WTC11 (cell line): Measurements from ENCODE around the gene MCUB. TPM values are rescaled to one million over a fixed set of nuclear protein-coding genes. Genes with fewer than 3 reads are reported as not detected.
A peak's percentile ranks its signal among the peaks of the same experiment; 100 is the strongest.

ENCODE experiments used
- ATAC-seq: fragments of 200-7000 bp; cut with Tn5 transposase; 2 replicates; pipeline ENCODE4 v1.10.0; 2021; ENCODE audit warnings: mild to moderate bottlenecking, moderate library complexity
- CTCF ChIA-PET: fragments of 300-600 bp; sonication (Branson Sonifier 250); formaldehyde crosslinking; loops from one replicate; lab custom pipeline; 2021; ENCODE audit warnings: antibody characterized with exemption; lab: Charles Lee
- POLR2A ChIA-PET: fragments of 350-600 bp; sonication (Branson Sonifier 250); formaldehyde crosslinking; loops from one replicate; lab custom pipeline; 2021; ENCODE audit warnings: antibody characterized with exemption; lab: Charles Lee
- DNase-seq: peaks from one replicate; pipeline ENCODE4 v3.0.0; 2021; ENCODE audit warnings: low spot score
- H3K27ac Mint-ChIP-seq: 2 replicates; pipeline ENCODE4 v1.8.0; 2021; ENCODE audit warnings: mixed read lengths
- H3K27me3 Mint-ChIP-seq: 2 replicates; pipeline ENCODE4 v1.8.0; 2021; ENCODE audit warnings: low read depth, mild to moderate bottlenecking, moderate library complexity, mixed read lengths
- H3K36me3 Mint-ChIP-seq: 2 replicates; pipeline ENCODE4 v1.8.0; 2021; ENCODE audit warnings: mixed read lengths
- H3K4me1 Mint-ChIP-seq: 2 replicates; pipeline ENCODE4 v1.8.0; 2022; ENCODE audit warnings: mixed read lengths
- H3K4me3 Mint-ChIP-seq: 2 replicates; pipeline ENCODE4 v1.8.0; 2021; ENCODE audit warnings: mild to moderate bottlenecking, moderate library complexity, mixed read lengths
- H3K9me3 Mint-ChIP-seq: 2 replicates; pipeline ENCODE4 v1.8.0; 2021; ENCODE audit warnings: mixed read lengths
- JAZF1 ChIP-seq: fragments of 250-450 bp; sonication (Bioruptor Pico); IDR thresholded peaks from 2 replicates; pipeline ENCODE4 v1.9.0; 2021; ENCODE audit warnings: moderate library complexity, mild to moderate bottlenecking, inconsistent platforms
- KAT7 ChIP-seq: sonication (generic); formaldehyde crosslinking; IDR thresholded peaks from 2 replicates; pipeline ENCODE4 v1.8.1; 2023; ENCODE audit warnings: missing genetic modification reagents, mild to moderate bottlenecking, borderline replicate concordance
- NR2C2 ChIP-seq: sonication (generic); formaldehyde crosslinking; IDR thresholded peaks from 2 replicates; pipeline ENCODE4 v1.8.0; 2022; ENCODE audit warnings: mild to moderate bottlenecking, missing genetic modification reagents
- PRRX2 ChIP-seq: fragments of 250-450 bp; sonication (Bioruptor Pico); IDR thresholded peaks from 2 replicates; pipeline ENCODE4 v1.8.0; 2021; ENCODE audit warnings: mild to moderate bottlenecking
- SMAD3 ChIP-seq: sonication (generic); formaldehyde crosslinking; IDR thresholded peaks from 2 replicates; pipeline ENCODE4 v1.8.0; 2022; ENCODE audit warnings: missing genetic modification reagents, mild to moderate bottlenecking, borderline replicate concordance
- USF1 ChIP-seq: sonication (generic); formaldehyde crosslinking; IDR thresholded peaks from 2 replicates; pipeline ENCODE4 v1.8.0; 2022; ENCODE audit warnings: mild to moderate bottlenecking, missing genetic modification reagents
- total RNA-seq: library from RNA; stranded (reverse); gene quantifications from 3 replicates; pipeline ENCODE4 v1.2.3, GENCODE V29; 2021
- TF ChIP-seq, protein P1 (sequence below): sonication (generic); formaldehyde crosslinking; IDR thresholded peaks from 2 replicates; pipeline ENCODE4 v1.8.1; 2022; ENCODE audit warnings: low read depth, mild to moderate bottlenecking, moderate library complexity, missing genetic modification reagents, borderline replicate concordance
- TF ChIP-seq, protein P2 (sequence below): sonication (generic); formaldehyde crosslinking; IDR thresholded peaks from 2 replicates; pipeline ENCODE4 v1.8.1; 2022; ENCODE audit warnings: mild to moderate bottlenecking, moderate library complexity, missing genetic modification reagents
- TF ChIP-seq, protein P3 (sequence below): sonication (generic); formaldehyde crosslinking; IDR thresholded peaks from 2 replicates; pipeline ENCODE4 v1.8.1; 2023; ENCODE audit warnings: mild to moderate bottlenecking, missing genetic modification reagents
- TF ChIP-seq, protein P4 (sequence below): sonication (generic); formaldehyde crosslinking; IDR thresholded peaks from 2 replicates; pipeline ENCODE4 v1.8.1; 2023; ENCODE audit warnings: mild to moderate bottlenecking, missing genetic modification reagents, borderline replicate concordance

The MCUB gene
- total RNA-seq, 1 experiment from 2014 or later, result 26.8 TPM

- TF ChIP-seq USF1 (CRISPR knock-in tag) (no peak), PRRX2 (no peak)
Observed at GRCh38 chr4:109629775-109630174, 69.7 kb downstream of the MCUB start (continued).

DNA sequence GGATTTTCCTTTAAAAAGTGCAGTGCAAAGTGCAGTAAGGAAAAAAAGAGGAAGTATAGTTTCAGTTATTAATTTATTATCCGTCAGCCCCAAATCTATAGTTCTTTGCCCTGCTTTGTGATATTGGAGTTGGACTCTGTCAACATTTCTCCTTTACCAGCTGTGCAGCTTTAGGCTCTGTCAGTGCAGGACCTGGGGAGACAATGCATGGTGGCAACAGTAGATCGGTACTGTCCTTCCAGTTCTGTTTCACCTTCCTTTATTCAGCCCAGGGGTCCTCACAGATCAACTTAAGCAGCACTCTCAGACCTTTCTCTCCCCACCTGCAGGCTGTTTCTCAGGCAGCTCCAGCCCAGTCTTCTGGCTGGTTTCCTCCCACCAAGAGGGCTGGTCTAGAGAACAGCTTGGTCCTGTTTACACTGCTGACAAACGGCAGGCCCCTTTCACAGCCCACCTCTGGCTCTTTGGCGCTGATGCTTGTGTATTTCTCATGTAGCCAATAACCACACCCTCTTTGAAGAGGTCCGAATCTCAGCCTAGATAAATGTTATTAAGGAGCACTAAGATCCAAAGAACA is 71.6 kb downstream of the MCUB start:
- H3K4me3 Mint-ChIP-seq, result no peak overlapping the region
- ChIA-PET CTCF (interaction anchor here (1.1 to 3.8 kb wide), 2 partner anchors 21 to 28 kb away, joined by 3 to 11 read pairs; no protein-coding TSS in a partner anchor), POLR2A (no interaction called here)
- H3K36me3 Mint-ChIP-seq, result peaks cover 3% of the 10 kb centered on the region; the same call in 1 of the 2 replicates
- DNase-seq, result peak; percentile 34
- peaks cover 16% of the 10 kb centered on the region for H3K4me1 Mint-ChIP-seq
- no peak for TF ChIP-seq JAZF1 (CRISPR knock-in tag)
- peak overlapping the region; percentile 38 for H3K27ac Mint-ChIP-seq
- no peaks in the 10 kb centered on the region for H3K27me3 Mint-ChIP-seq
- peaks cover 12% of the 10 kb centered on the region for H3K9me3 Mint-ChIP-seq
- peak; percentile 95 for ATAC-seq

GRCh38 chr4:109640644-109641043 is 80.6 kb downstream of the MCUB start:
- peaks cover 27% of the 10 kb centered on the region for H3K9me3 Mint-ChIP-seq
- POLR2A ChIA-PET, result no interaction called here
- TF ChIP-seq, protein P1, sequence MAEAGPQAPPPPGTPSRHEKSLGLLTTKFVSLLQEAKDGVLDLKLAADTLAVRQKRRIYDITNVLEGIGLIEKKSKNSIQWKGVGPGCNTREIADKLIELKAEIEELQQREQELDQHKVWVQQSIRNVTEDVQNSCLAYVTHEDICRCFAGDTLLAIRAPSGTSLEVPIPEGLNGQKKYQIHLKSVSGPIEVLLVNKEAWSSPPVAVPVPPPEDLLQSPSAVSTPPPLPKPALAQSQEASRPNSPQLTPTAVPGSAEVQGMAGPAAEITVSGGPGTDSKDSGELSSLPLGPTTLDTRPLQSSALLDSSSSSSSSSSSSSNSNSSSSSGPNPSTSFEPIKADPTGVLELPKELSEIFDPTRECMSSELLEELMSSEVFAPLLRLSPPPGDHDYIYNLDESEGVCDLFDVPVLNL (CRISPR knock-in tag), result no peak
- TF ChIP-seq, protein P2, sequence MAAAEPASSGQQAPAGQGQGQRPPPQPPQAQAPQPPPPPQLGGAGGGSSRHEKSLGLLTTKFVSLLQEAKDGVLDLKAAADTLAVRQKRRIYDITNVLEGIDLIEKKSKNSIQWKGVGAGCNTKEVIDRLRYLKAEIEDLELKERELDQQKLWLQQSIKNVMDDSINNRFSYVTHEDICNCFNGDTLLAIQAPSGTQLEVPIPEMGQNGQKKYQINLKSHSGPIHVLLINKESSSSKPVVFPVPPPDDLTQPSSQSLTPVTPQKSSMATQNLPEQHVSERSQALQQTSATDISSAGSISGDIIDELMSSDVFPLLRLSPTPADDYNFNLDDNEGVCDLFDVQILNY (CRISPR knock-in tag), result no peak
- TF ChIP-seq, protein P3, sequence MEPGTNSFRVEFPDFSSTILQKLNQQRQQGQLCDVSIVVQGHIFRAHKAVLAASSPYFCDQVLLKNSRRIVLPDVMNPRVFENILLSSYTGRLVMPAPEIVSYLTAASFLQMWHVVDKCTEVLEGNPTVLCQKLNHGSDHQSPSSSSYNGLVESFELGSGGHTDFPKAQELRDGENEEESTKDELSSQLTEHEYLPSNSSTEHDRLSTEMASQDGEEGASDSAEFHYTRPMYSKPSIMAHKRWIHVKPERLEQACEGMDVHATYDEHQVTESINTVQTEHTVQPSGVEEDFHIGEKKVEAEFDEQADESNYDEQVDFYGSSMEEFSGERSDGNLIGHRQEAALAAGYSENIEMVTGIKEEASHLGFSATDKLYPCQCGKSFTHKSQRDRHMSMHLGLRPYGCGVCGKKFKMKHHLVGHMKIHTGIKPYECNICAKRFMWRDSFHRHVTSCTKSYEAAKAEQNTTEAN (CRISPR knock-in tag), result no peak
- TF ChIP-seq, protein P4, sequence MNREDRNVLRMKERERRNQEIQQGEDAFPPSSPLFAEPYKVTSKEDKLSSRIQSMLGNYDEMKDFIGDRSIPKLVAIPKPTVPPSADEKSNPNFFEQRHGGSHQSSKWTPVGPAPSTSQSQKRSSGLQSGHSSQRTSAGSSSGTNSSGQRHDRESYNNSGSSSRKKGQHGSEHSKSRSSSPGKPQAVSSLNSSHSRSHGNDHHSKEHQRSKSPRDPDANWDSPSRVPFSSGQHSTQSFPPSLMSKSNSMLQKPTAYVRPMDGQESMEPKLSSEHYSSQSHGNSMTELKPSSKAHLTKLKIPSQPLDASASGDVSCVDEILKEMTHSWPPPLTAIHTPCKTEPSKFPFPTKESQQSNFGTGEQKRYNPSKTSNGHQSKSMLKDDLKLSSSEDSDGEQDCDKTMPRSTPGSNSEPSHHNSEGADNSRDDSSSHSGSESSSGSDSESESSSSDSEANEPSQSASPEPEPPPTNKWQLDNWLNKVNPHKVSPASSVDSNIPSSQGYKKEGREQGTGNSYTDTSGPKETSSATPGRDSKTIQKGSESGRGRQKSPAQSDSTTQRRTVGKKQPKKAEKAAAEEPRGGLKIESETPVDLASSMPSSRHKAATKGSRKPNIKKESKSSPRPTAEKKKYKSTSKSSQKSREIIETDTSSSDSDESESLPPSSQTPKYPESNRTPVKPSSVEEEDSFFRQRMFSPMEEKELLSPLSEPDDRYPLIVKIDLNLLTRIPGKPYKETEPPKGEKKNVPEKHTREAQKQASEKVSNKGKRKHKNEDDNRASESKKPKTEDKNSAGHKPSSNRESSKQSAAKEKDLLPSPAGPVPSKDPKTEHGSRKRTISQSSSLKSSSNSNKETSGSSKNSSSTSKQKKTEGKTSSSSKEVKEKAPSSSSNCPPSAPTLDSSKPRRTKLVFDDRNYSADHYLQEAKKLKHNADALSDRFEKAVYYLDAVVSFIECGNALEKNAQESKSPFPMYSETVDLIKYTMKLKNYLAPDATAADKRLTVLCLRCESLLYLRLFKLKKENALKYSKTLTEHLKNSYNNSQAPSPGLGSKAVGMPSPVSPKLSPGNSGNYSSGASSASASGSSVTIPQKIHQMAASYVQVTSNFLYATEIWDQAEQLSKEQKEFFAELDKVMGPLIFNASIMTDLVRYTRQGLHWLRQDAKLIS (CRISPR knock-in tag), result no peak
- TF ChIP-seq NR2C2 (CRISPR knock-in tag) (no peak), SMAD3 (CRISPR knock-in tag) (no peak), KAT7 (CRISPR knock-in tag) (no peak)
- ATAC-seq (no peak), DNase-seq (no peak)
- CTCF ChIA-PET, result no interaction called here
- no peak overlapping the region for H3K4me3 Mint-ChIP-seq
- peaks cover 9% of the 10 kb centered on the region for H3K4me1 Mint-ChIP-seq
- H3K27ac Mint-ChIP-seq, result no peak overlapping the region
- H3K36me3 Mint-ChIP-seq, result peaks cover 7% of the 10 kb centered on the region
- H3K27me3 Mint-ChIP-seq, result no peaks in the 10 kb centered on the region
